ENCODE measurements around the gene SLC2A9.

Gene SLC2A9

GRCh38 chr4:10020871-10021652, at the start of gene SLC2A9:
Gene SLC2A9 (minus strand): TSS chr4:10021497. CDS start chr4:10021429, 68 bp downstream.
- peak; percentile 37 for DNase-seq

GRCh38 chr4:10069075-10069642, 47.9 kb upstream of the SLC2A9 start:
- no peak for DNase-seq

- DNase-seq, result no peak
These were observed 45.7 kb upstream of the SLC2A9 start for GRCh38 chr4:10066670-10067651.

- no peak for DNase-seq
These were observed 44.9 kb upstream of the SLC2A9 start for GRCh38 chr4:10066206-10066605.

- peak; percentile 57 for DNase-seq
These were observed 42.4 kb upstream of the SLC2A9 start for GRCh38 chr4:10063544-10064300.

- no peak for DNase-seq
These were observed 40.5 kb upstream of the SLC2A9 start for GRCh38 chr4:10061650-10062415.

GRCh38 chr4:10058371-10058770, 37.1 kb upstream of the SLC2A9 start:
- no peak for DNase-seq

GRCh38 chr4:10057023-10057395, 35.7 kb upstream of the SLC2A9 start:
- DNase-seq, result no peak

- no peak for DNase-seq
These were observed 35.2 kb upstream of the SLC2A9 start for GRCh38 chr4:10056334-10057022.

- DNase-seq, result no peak
These were observed 34.6 kb upstream of the SLC2A9 start for GRCh38 chr4:10055871-10056270.

- no peak for DNase-seq
These were observed 33.3 kb upstream of the SLC2A9 start for GRCh38 chr4:10054571-10055041.

- no peak for DNase-seq
These were observed 32.5 kb upstream of the SLC2A9 start for GRCh38 chr4:10053635-10054453.

GRCh38 chr4:10051517-10052135, 30.3 kb upstream of the SLC2A9 start:
- DNase-seq, result no peak

- DNase-seq, result no peak
These were observed 29.4 kb upstream of the SLC2A9 start for GRCh38 chr4:10050721-10051120.

GRCh38 chr4:10050261-10050661, 29.0 kb upstream of the SLC2A9 start:
- DNase-seq, result no peak

- DNase-seq, result peak; percentile 20
These were observed 27.8 kb upstream of the SLC2A9 start for GRCh38 chr4:10048941-10049697.

GRCh38 chr4:10047967-10048366, 26.7 kb upstream of the SLC2A9 start:
- DNase-seq, result peak; percentile 31

- DNase-seq, result no peak
These were observed 25.2 kb upstream of the SLC2A9 start for GRCh38 chr4:10046471-10046870.

- no peak for DNase-seq
These were observed 24.2 kb upstream of the SLC2A9 start for GRCh38 chr4:10045481-10045880.

All from hematopoietic multipotent progenitor cell treated with erythropoietin and hydrocortisone succinate and interleukin-3 and kit ligand, for 6 days (in vitro differentiated cells).